ENCODE data around the gene PSMD12.
"Not testable (repeated sequence)": the region's sequence is repeated elsewhere in the genome, so short reads cannot be mapped to it uniquely, and the experiment has no call there.

PSMD12 gene

DNA sequence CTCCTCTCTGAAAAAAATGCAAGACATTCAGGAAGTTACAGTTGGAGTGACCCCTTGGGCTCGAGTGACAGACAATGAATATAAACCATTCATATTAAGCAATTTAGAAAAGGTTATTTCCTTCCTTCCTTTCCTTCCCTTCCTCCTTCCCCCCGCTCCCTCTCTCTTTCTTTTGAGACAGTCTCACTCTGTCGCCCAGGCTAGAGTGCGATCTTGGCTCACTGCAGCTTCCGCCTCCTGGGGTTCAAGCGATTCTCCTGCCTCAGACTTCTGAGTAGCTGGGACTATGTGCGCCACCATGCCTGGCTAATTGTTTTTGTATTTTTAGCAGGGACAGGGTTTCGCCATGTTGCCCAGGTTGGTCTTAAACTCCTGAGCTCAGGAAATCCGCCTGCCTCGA lies 13.2 kb downstream of the PSMD12 start:
- no peak for DNase-seq

GRCh38 chr17:67349420-67349819 lies 17.0 kb downstream of the PSMD12 start:
- no peak for DNase-seq

GRCh38 chr17:67347826-67348225 lies 18.6 kb downstream of the PSMD12 start:
- DNase-seq, result no peak

DNA sequence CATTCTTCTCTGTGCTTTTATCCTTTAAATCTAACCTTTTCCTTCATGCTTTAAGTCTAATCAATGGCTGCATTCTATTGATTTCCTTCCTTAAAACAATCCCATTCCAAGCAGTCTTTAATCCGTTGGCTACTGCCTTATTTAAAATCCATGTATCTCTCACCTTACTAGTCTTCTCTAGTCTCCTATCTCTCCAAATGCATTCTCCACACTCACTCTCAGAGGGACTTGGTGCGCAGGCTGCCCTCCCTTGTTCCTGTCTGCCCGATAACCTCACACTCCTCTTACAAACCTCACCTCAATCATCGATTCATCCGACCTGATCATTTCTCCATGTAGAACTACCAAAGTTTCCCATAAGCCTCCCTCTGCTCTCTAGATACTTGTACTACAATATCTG lies 23.1 kb downstream of the PSMD12 start:
- DNase-seq, result no peak

DNA sequence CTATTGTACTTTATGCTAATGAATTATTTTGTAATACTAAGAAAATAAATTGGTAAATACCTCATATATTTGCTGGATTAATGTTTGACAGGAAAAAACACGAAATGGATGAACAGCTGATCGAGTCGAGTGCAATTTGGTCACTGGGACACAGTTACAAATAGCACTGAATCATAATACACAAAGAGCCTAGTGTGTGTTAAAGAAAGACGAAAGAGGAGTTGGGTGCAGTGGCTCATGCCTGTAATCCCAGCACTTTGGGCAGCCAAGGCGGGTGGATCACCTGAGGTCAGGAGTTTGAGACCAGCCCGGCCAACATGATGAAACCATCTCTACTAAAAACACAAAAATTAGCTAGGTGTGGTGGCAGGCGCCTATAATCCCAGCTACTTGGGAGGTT lies 28.0 kb downstream of the PSMD12 start:
- not testable (repeated sequence) for DNase-seq

DNA sequence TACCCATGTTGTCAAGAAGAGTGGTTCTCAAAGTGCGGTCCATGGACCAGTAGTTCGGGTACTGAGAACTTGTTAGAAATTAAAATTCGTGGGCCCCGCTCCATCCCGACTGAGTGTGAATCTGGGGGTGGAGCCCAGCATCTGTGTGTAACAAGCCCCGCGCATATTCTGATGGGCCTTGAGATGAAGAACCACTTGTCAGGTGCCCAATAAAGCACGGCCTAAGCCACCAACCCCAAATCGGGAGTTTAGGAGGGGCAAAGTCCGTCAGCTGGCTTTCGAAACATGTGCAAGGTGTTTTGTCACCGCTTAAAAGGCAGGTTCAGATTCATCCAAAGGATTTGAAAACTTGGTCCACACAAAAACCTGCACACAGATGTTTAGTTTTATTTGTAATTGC lies 29.5 kb downstream of the PSMD12 start:
- DNase-seq, result no peak

GRCh38 chr17:67335245-67335835 lies 31.0 kb downstream of the PSMD12 start:
- DNase-seq, result no peak

- not testable (repeated sequence) for DNase-seq
These were observed 34.2 kb downstream of the PSMD12 start for GRCh38 chr17:67332162-67332508.

DNA sequence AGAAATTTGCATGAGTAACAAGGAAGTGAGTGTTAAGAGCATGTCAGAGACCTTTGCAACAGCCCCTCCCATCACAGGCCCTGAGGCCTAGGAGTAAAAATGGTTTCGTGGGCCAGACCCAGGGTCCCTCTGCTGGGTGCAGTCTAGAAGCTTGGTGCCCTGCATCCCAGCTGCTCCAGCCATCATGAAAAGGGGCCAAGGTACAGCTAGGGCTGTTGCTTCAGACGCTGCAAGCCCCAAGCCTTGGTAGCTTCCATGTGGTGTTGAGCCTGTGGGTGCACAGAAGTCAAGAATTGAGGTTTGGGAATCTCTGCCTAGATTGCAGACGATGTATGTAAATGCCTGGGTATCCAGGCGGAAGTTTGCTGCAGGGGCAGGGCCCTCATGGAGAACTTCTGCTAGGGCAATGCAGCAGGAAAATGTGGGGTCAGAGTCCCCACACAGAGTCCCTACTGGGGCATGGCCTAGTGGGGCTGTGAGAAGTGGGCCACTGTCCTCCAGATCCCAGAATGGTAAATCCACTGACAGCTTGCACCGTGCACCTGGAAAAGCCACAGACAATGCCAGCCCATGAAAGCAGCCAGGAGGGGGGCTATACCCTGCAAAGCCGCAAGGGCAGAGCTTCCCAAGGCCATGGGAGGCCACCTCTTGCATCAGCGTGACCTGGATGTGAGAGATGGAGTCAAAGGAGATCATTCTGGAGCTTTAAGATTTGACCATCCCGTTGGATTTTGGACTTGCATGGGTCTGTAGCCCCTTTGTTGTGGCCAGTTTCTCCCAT lies 34.8 kb downstream of the PSMD12 start:
- not testable (repeated sequence) for DNase-seq

GRCh38 chr17:67328026-67328425 lies 38.4 kb downstream of the PSMD12 start:
- no peak for DNase-seq

DNA sequence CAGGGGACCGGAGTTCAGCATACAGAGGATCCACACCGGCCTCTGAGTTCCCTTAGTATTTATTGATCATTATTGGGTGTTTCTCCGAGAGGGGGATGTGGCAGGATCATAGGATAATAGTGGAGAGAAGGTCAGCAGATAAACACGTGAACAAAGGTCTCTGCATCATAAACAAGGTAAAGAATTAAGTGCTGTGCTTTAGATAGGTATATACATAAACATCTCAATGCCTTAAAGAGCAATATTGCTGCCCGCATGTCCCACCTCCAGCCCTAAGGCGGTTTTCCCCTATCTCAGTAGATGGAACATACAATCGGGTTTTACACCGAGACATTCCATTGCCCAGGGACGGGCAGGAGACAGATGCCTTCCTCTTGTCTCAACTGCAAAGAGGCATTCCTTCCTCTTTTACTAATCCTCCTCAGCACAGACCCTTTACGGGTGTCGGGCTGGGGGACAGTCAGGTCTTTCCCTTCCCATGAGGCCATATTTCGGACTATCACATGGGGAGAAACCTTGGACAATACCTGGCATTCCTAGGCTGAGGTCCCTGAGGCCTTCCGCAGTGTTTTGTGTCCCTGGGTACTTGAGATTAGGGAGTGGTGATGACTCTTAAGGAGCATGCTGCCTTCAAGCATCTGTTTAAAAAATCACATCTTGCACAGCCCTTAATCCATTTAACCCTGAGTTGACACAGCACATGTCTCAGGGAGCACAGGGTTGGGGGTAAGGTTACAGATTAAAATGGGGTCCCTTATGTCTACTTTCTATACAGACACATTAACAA lies 39.2 kb downstream of the PSMD12 start:
- not testable (repeated sequence) for DNase-seq

DNA sequence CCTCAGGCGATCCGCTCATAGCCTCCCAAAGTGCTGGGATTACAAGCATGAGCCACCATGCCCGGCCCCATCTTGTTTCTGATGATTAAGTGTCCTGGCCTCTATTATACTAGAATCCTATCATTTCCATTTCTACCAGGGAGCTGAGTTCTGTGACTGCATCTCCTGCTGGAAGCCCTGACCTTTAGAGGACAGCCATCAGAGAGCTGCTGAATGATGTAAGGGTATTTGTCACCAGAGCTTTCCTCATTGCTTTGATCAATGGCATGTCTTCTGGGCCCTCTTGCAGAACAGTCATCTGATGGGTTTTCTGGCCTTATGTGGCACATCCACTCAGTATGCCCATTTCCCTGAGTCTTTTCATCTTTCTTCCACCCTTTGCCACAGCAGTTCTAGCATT lies 39.9 kb downstream of the PSMD12 start:
- no peak for DNase-seq

DNA sequence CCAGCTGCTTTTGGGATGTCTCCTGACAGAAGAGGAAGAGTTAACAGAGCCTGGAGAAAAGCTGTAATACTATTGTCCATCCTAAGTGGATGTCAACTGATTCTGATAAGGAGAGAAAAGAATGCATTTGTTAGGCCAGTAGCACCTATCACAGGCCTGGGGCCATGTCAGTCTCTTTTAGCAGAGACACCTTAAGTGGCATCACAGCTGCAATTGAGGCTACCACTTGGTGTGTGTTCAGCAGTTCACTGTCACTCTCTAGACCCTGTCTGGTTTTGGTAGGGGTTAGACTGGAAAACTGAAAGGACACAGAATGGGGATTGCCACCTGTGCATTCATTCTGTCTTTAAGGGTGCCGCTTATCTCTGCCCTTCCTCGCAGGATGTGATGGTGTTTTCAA lies 42.0 kb downstream of the PSMD12 start:
- no peak for DNase-seq

- DNase-seq, result no peak
These were observed 42.9 kb downstream of the PSMD12 start for GRCh38 chr17:67323445-67323844.

DNA sequence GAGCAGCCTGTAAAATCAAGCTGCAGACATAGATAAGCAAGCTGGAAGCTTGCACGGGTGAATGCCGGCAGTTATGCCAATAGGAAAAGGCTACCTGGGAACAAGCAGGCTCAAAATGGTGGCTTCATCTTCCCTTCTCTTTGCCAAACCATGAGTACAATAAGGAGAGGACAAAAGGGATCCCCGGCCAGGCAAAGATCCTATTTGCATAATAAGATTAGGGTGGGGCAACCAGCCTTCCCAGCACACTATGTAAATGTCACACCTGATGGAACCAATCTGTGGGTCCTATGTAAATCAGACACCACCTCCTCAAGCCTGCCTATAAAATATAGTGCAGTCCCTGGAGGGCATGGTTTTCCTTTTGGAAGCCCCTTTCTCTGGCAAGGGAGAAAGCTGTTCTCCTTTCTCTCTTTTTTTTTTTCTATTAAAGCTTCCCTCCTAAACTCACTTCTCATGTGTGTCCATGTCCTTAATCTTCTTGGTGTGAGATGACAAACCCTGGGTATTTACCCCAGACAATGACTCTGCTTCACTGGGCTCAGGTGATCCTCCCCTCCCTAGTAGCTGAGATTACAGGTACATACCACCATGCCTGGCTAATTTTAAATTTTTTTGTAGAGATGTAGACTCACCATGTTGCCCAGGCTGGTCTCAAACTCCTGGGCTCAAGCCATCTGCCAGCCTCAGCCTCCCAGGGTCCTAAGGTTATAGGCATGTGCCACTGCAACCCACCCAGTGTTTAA lies 44.2 kb downstream of the PSMD12 start:
- peak; percentile 27 for DNase-seq

DNA sequence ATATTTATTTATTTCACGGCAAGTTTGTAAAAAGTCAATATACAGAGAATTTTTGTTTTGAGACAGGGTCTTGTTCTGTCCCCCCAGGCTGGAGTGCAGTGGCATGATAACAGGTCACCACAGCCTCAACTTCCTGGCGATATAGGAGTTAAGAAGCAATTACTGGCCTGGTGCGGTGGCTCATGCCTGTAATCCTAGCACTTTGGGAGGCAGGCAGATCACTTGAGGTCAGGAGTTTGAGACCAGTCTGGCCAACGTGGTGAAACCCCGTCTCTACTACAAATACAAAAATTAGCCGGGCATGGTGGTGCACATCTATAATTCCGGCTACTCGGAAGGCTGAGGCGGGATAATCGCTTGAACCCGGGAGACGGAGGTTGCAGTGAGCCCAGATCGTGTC lies 44.9 kb downstream of the PSMD12 start:
- DNase-seq, result not testable (repeated sequence)

DNA sequence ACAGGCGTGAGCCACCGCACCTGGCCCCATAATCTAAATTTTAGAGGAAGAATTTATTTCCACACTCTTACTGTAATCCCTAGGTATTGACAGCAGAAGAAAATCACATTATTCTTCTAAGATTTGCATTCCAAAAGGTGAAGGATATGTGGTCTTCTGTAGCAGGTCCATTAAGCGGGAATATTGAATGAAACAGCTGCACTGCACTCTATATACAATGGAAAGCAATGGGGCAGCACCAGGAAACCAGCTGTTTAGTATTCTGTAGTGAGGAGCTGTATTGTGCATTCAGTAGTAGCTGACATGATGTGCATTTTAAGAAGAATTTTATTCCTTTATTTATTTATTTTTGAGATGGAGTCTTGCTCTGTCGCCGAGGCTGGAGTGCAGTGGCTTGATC lies 49.6 kb downstream of the PSMD12 start:
- DNase-seq, result no peak

GRCh38 chr17:67315865-67316264 lies 50.5 kb downstream of the PSMD12 start:
- no peak for DNase-seq

DNA sequence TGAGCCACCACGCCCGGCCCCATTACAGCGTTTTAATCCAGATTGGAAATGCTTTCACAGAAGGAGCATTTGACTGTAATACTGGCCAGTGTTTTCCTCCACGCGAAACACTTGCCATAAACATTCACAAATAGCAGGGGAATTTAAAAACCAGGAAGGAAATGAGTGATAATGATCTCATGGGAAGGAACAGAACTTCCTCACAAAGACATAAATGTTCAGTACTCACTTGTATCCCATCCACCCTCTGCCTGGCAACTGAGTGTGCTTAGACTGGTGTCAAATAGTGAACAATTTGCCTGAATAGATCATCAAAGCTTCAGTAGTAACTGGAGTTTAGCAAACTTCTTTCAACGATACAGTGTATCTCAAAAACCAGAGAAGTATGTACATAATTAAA lies 54.1 kb downstream of the PSMD12 start:
- DNase-seq, result no peak

DNA sequence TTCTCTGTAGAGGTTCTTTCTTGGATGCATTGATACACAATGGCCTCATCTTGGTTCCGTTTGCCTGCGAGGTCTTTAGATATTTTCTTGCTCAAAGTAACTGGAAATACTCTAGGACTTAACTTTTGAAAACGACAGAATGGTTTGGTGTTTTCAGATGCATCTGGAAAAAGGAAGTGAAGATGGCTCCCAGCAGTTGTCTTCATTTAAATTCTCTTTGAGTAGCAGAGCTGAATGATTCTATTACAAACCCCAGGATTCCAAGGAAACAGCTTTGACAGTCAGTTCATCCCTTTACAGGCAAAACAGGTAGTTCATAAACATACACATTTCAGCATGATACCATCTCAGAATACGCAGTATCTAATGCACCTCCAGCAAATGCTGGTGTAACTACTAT lies 54.8 kb downstream of the PSMD12 start:
- DNase-seq, result no peak

DNA sequence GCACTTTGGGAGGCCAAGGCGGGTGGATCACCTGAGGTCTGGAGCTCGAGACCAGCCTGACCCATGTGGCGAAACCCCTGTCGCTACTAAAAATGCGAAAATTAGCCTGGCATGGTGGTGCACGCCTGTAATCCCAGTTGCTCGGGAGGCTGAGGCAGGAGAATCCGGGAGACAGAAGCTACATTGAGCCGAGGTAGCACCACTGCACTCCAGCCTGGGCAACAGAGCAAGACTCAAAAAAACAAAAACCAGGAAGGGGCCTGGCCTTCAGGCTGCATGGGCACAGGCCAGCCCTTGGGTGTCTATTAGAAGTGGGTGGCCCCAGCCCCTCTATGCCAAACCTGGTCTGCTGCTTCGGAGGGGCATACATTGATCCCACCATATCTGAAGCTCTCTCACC lies 56.0 kb downstream of the PSMD12 start:
- no peak for DNase-seq

- DNase-seq, result peak; percentile 45
These were observed 60.7 kb downstream of the PSMD12 start for GRCh38 chr17:67305446-67306235.
